PC-3 (cell line): ENCODE data around the gene MAPKAPK3. TPM values are rescaled to one million over a fixed set of nuclear protein-coding genes. Genes with fewer than 3 reads are reported as not detected.

Experiments
- ATAC-seq: fragments of 200-7000 bp; cut with Tn5 transposase; 2 replicates; pipeline ENCODE4 v1.9.1; 2020; ENCODE audit warnings: mild to moderate bottlenecking, moderate library complexity
- BruUV-seq: library from RNA; stranded (reverse); fragments of 400-500 nt; replicated peaks from 2 replicates; lab custom pipeline; 2021; lab: Mats Ljungman, UMichigan
- CTCF ChIA-PET: fragments of 300-600 bp; sonication (Branson Sonifier 250); formaldehyde crosslinking; loops from one replicate; lab custom pipeline; 2022; ENCODE audit warnings: antibody characterized with exemption; lab: Charles Lee
- POLR2A ChIA-PET: fragments of 300-600 bp; sonication (Branson Sonifier 250); formaldehyde crosslinking; loops from one replicate; lab custom pipeline; 2022; ENCODE audit warnings: antibody characterized with exemption; ENCODE audit not compliant: unreplicated experiment; lab: Charles Lee
- DNase-seq: peaks from one replicate; pipeline ENCODE4 v3.0.0-alpha.2; 2015
- H2AFZ ChIP-seq: fragments of 300-600 bp; sonication (generic); 2 replicates; pipeline ENCODE4 v1.6.0; 2016; ENCODE audit warnings: antibody characterized with exemption, low read length
- H3F3A ChIP-seq: fragments of 300-600 bp; sonication (generic); one replicate; pipeline ENCODE4 v1.6.0; 2017; ENCODE audit warnings: antibody characterized with exemption, low read length, control low read depth, mild to moderate bottlenecking; ENCODE audit not compliant: unreplicated experiment
- H3K27ac ChIP-seq: fragments of 300-600 bp; sonication (generic); 2 replicates; pipeline ENCODE4 v1.5.1; 2016; ENCODE audit warnings: mild to moderate bottlenecking, low read length
- H3K27me3 ChIP-seq: fragments of 300-600 bp; sonication (generic); 2 replicates; pipeline ENCODE4 v1.6.1; 2016; ENCODE audit warnings: low read length, mixed read lengths
- H3K36me3 ChIP-seq: fragments of 300-600 bp; sonication (generic); 2 replicates; pipeline ENCODE4 v1.6.1; 2016; ENCODE audit warnings: low read depth, mixed run types, low read length, mixed read lengths
- H3K4me1 ChIP-seq: fragments of 300-600 bp; sonication (generic); 2 replicates; pipeline ENCODE4 v1.5.1; 2016; ENCODE audit warnings: low read length; ENCODE audit not compliant: insufficient read depth
- H3K4me2 ChIP-seq: fragments of 300-600 bp; sonication (generic); 2 replicates; pipeline ENCODE4 v1.6.0; 2016; ENCODE audit warnings: low read length
- H3K4me3 ChIP-seq: fragments of 300-600 bp; sonication (generic); 2 replicates; pipeline ENCODE4 v1.5.1; 2016; ENCODE audit warnings: mild to moderate bottlenecking, low read length, mixed read lengths
- H3K79me2 ChIP-seq: fragments of 300-600 bp; sonication (generic); 2 replicates; pipeline ENCODE4 v1.6.1; 2017; ENCODE audit warnings: low read length, mixed read lengths
- H3K9ac ChIP-seq: fragments of 300-600 bp; sonication (generic); 2 replicates; pipeline ENCODE4 v1.6.0; 2016; ENCODE audit warnings: mild to moderate bottlenecking, low read length
- H3K9me2 ChIP-seq: fragments of 300-600 bp; sonication (generic); replicated peaks from 2 replicates; pipeline ENCODE4 v1.6.1; 2016; ENCODE audit warnings: mixed run types, low read length, mixed read lengths
- H3K9me3 ChIP-seq: fragments of 300-600 bp; sonication (generic); 2 replicates; pipeline ENCODE4 v1.6.1; 2016; ENCODE audit warnings: low read length, mixed read lengths
- H4K20me1 ChIP-seq: fragments of 300-600 bp; sonication (generic); 2 replicates; pipeline ENCODE4 v1.6.1; 2016; ENCODE audit warnings: low read length, mixed read lengths
- EZH2 ChIP-seq: fragments of 300-600 bp; sonication (generic); IDR thresholded peaks from one replicate; pipeline ENCODE4 v1.6.1; 2017; ENCODE audit warnings: antibody characterized with exemption, mild to moderate bottlenecking, low read length; ENCODE audit not compliant: unreplicated experiment
- EZH2phosphoT487 ChIP-seq: fragments of 300-600 bp; sonication (generic); IDR thresholded peaks from 2 replicates; pipeline ENCODE4 v1.6.1; 2018; ENCODE audit warnings: mild to moderate bottlenecking, antibody characterized with exemption, low read length, borderline replicate concordance
- intact Hi-C: fragments of 100-400 bp; cut with micrococcal nuclease; formaldehyde crosslinking; loops from 2 replicates; pipeline ENCODE4 v1.9.0; 2023
- total RNA-seq: library from RNA; depleted of rRNA; stranded (reverse); fragments of >200 nt; gene quantifications from 2 replicates; pipeline ENCODE4 v1.2.3, GENCODE V29; 2014
- TF ChIP-seq, protein P1 (sequence below): fragments of 300-600 bp; sonication (generic); conservative IDR thresholded peaks from 2 replicates; pipeline ENCODE4 v1.5.1; 2017; ENCODE audit warnings: antibody characterized with exemption, low read depth, mild to moderate bottlenecking, low read length

MAPKAPK3 gene
- total RNA-seq, 1 experiment from 2014 or later: 142 TPM

GRCh38 chr3:50606596-50606995, 10.4 kb upstream of the MAPKAPK3 start:
- H3K4me1 ChIP-seq: peaks cover 26% of the 10 kb centered on the region
- H3K9ac ChIP-seq: no peak overlapping the region
- H3K79me2 ChIP-seq: no peaks in the 10 kb centered on the region
- H3K4me3 ChIP-seq: no peak overlapping the region
- H3K9me2 ChIP-seq: no peaks in the 10 kb centered on the region
- H2AFZ ChIP-seq: no peak overlapping the region
- H3K27ac ChIP-seq: no peak overlapping the region
- no TSS peak for BruUV-seq
- H3K27me3 ChIP-seq: no peaks in the 10 kb centered on the region
- TF ChIP-seq EZH2phosphoT487 (no peak), EZH2 (no peak)
- TF ChIP-seq, protein P1, sequence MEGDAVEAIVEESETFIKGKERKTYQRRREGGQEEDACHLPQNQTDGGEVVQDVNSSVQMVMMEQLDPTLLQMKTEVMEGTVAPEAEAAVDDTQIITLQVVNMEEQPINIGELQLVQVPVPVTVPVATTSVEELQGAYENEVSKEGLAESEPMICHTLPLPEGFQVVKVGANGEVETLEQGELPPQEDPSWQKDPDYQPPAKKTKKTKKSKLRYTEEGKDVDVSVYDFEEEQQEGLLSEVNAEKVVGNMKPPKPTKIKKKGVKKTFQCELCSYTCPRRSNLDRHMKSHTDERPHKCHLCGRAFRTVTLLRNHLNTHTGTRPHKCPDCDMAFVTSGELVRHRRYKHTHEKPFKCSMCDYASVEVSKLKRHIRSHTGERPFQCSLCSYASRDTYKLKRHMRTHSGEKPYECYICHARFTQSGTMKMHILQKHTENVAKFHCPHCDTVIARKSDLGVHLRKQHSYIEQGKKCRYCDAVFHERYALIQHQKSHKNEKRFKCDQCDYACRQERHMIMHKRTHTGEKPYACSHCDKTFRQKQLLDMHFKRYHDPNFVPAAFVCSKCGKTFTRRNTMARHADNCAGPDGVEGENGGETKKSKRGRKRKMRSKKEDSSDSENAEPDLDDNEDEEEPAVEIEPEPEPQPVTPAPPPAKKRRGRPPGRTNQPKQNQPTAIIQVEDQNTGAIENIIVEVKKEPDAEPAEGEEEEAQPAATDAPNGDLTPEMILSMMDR: no peak
- ChIA-PET CTCF (no interaction called here), POLR2A (no interaction called here)
- H3K9me3 ChIP-seq: no peaks in the 10 kb centered on the region
- H4K20me1 ChIP-seq: no peaks in the 10 kb centered on the region
- no peak overlapping the region for H3K4me2 ChIP-seq
- ATAC-seq (no peak), DNase-seq (no peak)
- H3K36me3 ChIP-seq: no peaks in the 10 kb centered on the region
- intact Hi-C loops: no loop called here
- no peaks in the 10 kb centered on the region for H3F3A ChIP-seq

DNA sequence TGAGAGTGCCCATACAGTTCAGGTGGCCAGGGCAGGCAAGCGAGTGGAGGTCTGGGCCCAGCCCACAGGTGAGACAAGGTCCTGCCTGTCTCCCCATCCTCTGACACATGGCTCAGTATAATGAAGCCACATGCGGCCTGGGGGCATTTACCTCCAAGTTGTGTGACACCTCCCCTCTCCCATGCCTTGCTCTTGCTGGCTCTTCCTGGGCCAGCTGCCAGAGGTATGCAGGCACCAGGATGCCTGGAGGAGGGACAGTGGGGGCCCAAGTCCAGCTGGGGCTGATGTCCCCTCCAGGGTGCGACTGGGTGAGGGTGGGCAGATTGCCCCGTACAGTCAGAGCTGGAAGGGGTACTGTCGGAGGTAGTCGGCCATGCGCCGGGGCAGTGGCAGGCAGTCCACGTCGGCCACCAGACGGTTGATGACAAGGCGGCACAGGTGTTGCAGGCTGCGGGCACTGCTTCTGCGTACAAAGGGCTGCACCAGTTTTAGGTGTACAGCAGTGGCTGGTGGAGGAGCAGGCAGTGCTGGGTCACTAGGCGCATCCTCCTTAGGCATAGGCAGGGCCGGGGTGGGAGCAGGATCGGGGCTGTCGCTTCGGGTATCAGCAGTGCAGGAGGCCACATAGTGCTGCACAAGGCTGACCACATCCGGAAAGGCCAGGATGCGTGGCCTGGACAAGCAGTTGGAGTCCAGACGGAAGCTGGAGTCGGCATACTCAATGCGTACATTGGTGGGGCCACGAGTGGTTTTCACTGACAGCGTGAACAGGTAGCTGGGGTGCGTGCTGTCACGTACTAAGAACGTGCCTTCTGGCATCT, 9.5 kb upstream of the MAPKAPK3 start:
- peaks cover 21% of the 10 kb centered on the region for H3K4me1 ChIP-seq
- H3K27ac ChIP-seq: no peak overlapping the region
- intact Hi-C loops: no loop called here
- no TSS peak for BruUV-seq
- H3K9me2 ChIP-seq: no peaks in the 10 kb centered on the region
- H3F3A ChIP-seq: no peaks in the 10 kb centered on the region
- no peak overlapping the region for H3K4me2 ChIP-seq
- CTCF ChIA-PET: no interaction called here
- ATAC-seq (no peak), DNase-seq (no peak)
- no peak overlapping the region for H2AFZ ChIP-seq
- H3K4me3 ChIP-seq: no peak overlapping the region
- POLR2A ChIA-PET: no interaction called here
- H3K9me3 ChIP-seq: no peaks in the 10 kb centered on the region
- H3K79me2 ChIP-seq: no peaks in the 10 kb centered on the region
- TF ChIP-seq EZH2phosphoT487: no peak
- TF ChIP-seq, protein P1: no peak
- TF ChIP-seq EZH2: no peak
- no peaks in the 10 kb centered on the region for H4K20me1 ChIP-seq
- H3K27me3 ChIP-seq: no peaks in the 10 kb centered on the region
- no peak overlapping the region for H3K9ac ChIP-seq
- H3K36me3 ChIP-seq: no peaks in the 10 kb centered on the region

DNA sequence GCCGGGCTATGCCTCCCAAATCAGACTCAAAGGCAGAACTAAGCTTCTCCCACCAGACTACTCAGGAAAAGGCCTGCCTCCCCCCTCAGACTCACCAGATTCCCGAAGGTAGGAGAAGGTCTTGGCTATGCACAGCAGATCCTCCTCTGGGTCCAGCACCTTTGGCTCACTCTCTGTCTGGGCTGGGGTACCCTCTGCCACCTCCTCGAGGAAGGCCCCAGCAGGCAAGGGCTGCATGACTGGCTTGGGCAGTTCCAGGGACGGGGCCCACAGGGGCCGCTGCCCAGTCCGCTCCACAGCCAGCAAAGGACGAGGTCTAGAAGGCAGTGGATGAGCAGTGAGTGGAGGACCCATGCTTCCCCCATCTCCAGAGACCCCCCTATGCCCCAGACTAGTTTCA, 8.7 kb upstream of the MAPKAPK3 start:
- no peaks in the 10 kb centered on the region for H3K27me3 ChIP-seq
- H3K9me3 ChIP-seq: no peaks in the 10 kb centered on the region
- no peaks in the 10 kb centered on the region for H3F3A ChIP-seq
- no peak for DNase-seq
- H3K9me2 ChIP-seq: no peaks in the 10 kb centered on the region
- no peaks in the 10 kb centered on the region for H4K20me1 ChIP-seq
- ATAC-seq: no peak
- H3K4me1 ChIP-seq: peaks cover 17% of the 10 kb centered on the region
- no peak overlapping the region for H3K9ac ChIP-seq
- BruUV-seq: no TSS peak
- no peak overlapping the region for H3K4me2 ChIP-seq
- intact Hi-C loops: no loop called here
- CTCF ChIA-PET: no interaction called here
- no peak overlapping the region for H3K4me3 ChIP-seq
- no peak overlapping the region for H2AFZ ChIP-seq
- H3K36me3 ChIP-seq: no peaks in the 10 kb centered on the region
- POLR2A ChIA-PET: no interaction called here
- no peak overlapping the region for H3K27ac ChIP-seq
- TF ChIP-seq EZH2 (no peak), EZH2phosphoT487 (no peak)
- TF ChIP-seq, protein P1: no peak
- no peaks in the 10 kb centered on the region for H3K79me2 ChIP-seq
